ENCODE data around the gene IGFBPL1. TPM values are rescaled to one million over a fixed set of nuclear protein-coding genes. Genes with fewer than 3 reads are reported as not detected.

Gene IGFBPL1
- total RNA-seq, 1 experiment from 2014 or later: not detected

GRCh38 chr9:38414040-38414723 lies 10.1 kb downstream of the IGFBPL1 start:
- Histone ChIP-seq H3K9me3 (ENCODE audit: insufficient read depth, low read depth) (no peaks in the 10 kb centered on the region), H3K27ac (no peak overlapping the region), H3F3A (ENCODE audit: insufficient read depth, low read depth) (no peaks in the 10 kb centered on the region), H3K4me1 (replicated peaks; ENCODE audit: insufficient read depth) (no peaks in the 10 kb centered on the region), H3K4me3 (no peak overlapping the region), H3K9me2 (ENCODE audit: insufficient read depth) (no peaks in the 10 kb centered on the region), H2AFZ (no peak overlapping the region), H4K20me1 (ENCODE audit: insufficient read depth) (no peaks in the 10 kb centered on the region), H3K4me2 (no peak overlapping the region), H3K79me2 (ENCODE audit: low read depth) (no peaks in the 10 kb centered on the region), H3K27me3 (ENCODE audit: insufficient read depth, low read depth) (peaks cover 4% of the 10 kb centered on the region; the same call in 1 of the 2 replicates), H3K36me3 (ENCODE audit: low read depth) (no peaks in the 10 kb centered on the region)
- intact Hi-C loops (cut with micrococcal nuclease; ENCODE audit: unreplicated experiment): no loop called here
- DNase-seq: no peak
- TF ChIP-seq, protein P1, sequence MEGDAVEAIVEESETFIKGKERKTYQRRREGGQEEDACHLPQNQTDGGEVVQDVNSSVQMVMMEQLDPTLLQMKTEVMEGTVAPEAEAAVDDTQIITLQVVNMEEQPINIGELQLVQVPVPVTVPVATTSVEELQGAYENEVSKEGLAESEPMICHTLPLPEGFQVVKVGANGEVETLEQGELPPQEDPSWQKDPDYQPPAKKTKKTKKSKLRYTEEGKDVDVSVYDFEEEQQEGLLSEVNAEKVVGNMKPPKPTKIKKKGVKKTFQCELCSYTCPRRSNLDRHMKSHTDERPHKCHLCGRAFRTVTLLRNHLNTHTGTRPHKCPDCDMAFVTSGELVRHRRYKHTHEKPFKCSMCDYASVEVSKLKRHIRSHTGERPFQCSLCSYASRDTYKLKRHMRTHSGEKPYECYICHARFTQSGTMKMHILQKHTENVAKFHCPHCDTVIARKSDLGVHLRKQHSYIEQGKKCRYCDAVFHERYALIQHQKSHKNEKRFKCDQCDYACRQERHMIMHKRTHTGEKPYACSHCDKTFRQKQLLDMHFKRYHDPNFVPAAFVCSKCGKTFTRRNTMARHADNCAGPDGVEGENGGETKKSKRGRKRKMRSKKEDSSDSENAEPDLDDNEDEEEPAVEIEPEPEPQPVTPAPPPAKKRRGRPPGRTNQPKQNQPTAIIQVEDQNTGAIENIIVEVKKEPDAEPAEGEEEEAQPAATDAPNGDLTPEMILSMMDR (conservative IDR thresholded peaks at IDR 0.05): no peak
- TF ChIP-seq EZH2 (IDR thresholded peaks at IDR 0.05; ENCODE audit: low read depth): no peak
- ChIA-PET POLR2A (ENCODE audit: unreplicated experiment) (no interaction called here), CTCF (no interaction called here)
- BruUV-seq (replicated peaks): no TSS peak

GRCh38 chr9:38413283-38413682 lies 11.0 kb downstream of the IGFBPL1 start:
- POLR2A ChIA-PET (ENCODE audit: unreplicated experiment): no interaction called here
- TF ChIP-seq, protein P1 (conservative IDR thresholded peaks at IDR 0.05): no peak
- no peak for TF ChIP-seq EZH2 (IDR thresholded peaks at IDR 0.05; ENCODE audit: low read depth)
- no TSS peak for BruUV-seq (replicated peaks)
- peaks cover 4% of the 10 kb centered on the region; the same call in 1 of the 2 replicates for H3K27me3 ChIP-seq (ENCODE audit: insufficient read depth, low read depth)
- H2AFZ ChIP-seq: no peak overlapping the region
- no peak for DNase-seq
- H3K27ac ChIP-seq: no peak overlapping the region
- no peaks in the 10 kb centered on the region for H3K4me1 ChIP-seq (replicated peaks; ENCODE audit: insufficient read depth)
- no peaks in the 10 kb centered on the region for H3K9me2 ChIP-seq (ENCODE audit: insufficient read depth)
- H4K20me1 ChIP-seq (ENCODE audit: insufficient read depth): no peaks in the 10 kb centered on the region
- no peaks in the 10 kb centered on the region for H3K36me3 ChIP-seq (ENCODE audit: low read depth)
- H3K4me2 ChIP-seq: no peak overlapping the region
- no peaks in the 10 kb centered on the region for H3K9me3 ChIP-seq (ENCODE audit: insufficient read depth, low read depth)
- intact Hi-C loops (cut with micrococcal nuclease; ENCODE audit: unreplicated experiment): no loop called here
- H3F3A ChIP-seq (ENCODE audit: insufficient read depth, low read depth): no peaks in the 10 kb centered on the region
- H3K79me2 ChIP-seq (ENCODE audit: low read depth): no peaks in the 10 kb centered on the region
- H3K4me3 ChIP-seq: no peak overlapping the region
- CTCF ChIA-PET: no interaction called here

DNA sequence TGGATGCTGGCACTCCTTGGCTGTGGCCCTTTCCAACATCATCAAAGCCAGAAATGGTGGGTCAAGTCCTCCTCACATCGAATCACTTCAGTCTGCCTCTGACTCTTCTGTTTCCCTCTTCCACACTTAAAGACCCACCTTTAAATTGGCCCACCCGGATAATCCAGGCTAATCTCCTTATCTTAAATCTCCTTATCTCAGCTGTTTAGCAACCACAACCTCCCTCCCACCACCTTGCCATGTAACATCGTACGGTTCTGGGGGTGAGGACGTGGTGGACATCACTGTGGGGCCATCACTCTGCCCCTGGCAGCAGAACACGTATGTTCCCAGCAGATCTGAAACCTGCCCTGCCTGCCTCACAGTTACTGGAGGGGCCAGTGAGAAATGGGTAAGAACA lies 11.5 kb downstream of the IGFBPL1 start:
- no peak overlapping the region for H2AFZ ChIP-seq
- no peaks in the 10 kb centered on the region for H3K4me1 ChIP-seq (replicated peaks; ENCODE audit: insufficient read depth)
- no peaks in the 10 kb centered on the region for H3K9me2 ChIP-seq (ENCODE audit: insufficient read depth)
- no peak for TF ChIP-seq EZH2 (IDR thresholded peaks at IDR 0.05; ENCODE audit: low read depth)
- TF ChIP-seq, protein P1 (conservative IDR thresholded peaks at IDR 0.05): no peak
- H3K27me3 ChIP-seq (ENCODE audit: insufficient read depth, low read depth): peaks cover 4% of the 10 kb centered on the region; the same call in 1 of the 2 replicates
- ChIA-PET CTCF (no interaction called here), POLR2A (ENCODE audit: unreplicated experiment) (no interaction called here)
- no peak overlapping the region for H3K27ac ChIP-seq
- no peak for DNase-seq
- intact Hi-C loops (cut with micrococcal nuclease; ENCODE audit: unreplicated experiment): no loop called here
- H3K79me2 ChIP-seq (ENCODE audit: low read depth): no peaks in the 10 kb centered on the region
- H3K4me2 ChIP-seq: no peak overlapping the region
- no peaks in the 10 kb centered on the region for H3K36me3 ChIP-seq (ENCODE audit: low read depth)
- H4K20me1 ChIP-seq (ENCODE audit: insufficient read depth): no peaks in the 10 kb centered on the region
- no peaks in the 10 kb centered on the region for H3F3A ChIP-seq (ENCODE audit: insufficient read depth, low read depth)
- H3K9me3 ChIP-seq (ENCODE audit: insufficient read depth, low read depth): no peaks in the 10 kb centered on the region
- no peak overlapping the region for H3K4me3 ChIP-seq
- BruUV-seq (replicated peaks): no TSS peak

Data from PC-9 (cell line).